ENCODE measurements around the gene RECQL5.

DNA sequence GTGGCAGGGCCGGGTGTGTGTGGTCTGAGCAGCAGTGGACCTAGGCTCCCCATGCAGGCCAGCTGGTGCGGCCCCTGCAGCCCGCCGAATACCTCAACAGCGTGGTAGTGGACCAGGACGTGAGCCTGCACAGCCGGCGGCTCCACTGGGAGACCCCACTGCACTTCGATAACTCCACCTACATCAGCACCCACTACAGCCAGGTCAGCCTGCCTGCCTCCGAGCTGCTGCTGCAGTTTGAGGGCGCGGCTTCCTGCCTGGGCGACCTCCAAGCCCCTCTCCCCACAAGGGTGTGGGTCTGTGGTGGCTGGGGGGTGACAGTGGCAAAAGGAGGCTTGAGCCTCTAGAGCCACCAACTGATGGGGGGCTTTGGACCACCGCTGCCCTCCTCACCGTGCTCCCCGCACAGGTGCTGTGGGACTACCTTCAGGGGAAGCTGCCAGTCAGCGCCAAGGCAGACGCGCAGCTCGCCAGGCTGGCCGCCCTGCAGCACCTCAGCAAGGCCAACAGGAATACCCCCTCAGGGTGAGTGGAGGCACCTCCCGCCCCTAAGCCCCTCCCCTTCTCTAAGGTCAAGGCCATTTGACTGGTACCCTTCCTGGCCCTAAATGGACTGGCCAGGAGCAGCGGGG, 42.1 kb downstream of the RECQL5 start:
- no peak for TF ChIP-seq POLR2A (IDR thresholded peaks at IDR 0.05)
- no peak for TF ChIP-seq CTCF (IDR thresholded peaks at IDR 0.05)

Data from thyroid gland (tissue), 4 donors.